Bone marrow (tissue), 2 donors: ENCODE results near the gene ARPC2.

ENCODE experiments used
- DNase-seq, 2 donors: peaks; one replicate each; lab custom pipeline; 2025; lab: John Stamatoyannopoulos, UW

The ARPC2 gene

DNA sequence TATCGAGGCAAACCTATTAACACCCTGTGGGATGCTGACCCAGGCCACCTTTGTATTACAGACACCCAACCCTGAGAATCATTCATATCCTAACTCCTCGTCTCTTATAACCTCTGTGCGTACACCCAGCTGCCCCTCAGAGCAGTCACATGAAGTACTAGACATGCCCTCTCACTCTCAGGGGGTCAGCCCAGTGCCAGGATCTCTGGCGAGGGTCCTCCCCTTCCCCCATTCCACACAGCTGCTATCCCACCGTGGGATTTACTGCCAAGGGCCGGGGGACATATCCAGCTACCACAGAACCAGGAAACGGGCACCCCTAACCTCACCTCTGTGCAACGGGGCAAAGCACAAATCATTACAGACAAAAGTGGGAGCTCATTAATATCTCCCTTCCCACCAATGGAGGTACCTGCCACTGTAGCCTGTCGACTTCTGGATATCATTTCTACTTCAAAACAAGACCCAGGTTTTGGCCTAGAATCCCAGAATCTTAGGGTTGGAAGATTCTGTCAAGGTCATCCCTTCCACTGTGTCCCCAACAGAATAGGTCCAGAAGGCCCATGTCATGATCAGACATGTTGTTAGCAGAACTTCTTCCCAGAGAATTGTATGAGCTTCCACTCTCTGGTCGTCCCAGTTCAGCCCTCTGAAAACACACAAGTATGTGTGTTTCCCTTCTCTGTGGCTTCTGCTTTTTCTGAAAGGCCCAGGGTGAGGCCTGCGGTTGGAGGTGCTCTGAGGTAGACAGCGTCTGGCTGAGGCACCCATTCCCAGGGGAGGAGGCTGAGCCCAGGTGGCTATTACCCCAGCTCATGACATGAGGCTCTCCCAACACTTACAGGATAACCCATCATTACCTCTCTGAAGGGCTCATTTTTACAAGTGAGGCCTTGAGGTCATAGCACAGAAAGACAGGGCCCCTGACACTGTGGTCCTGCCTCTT lies 73.6 kb downstream of the ARPC2 start:
- peak in 1 of 2 donors; percentile 17 for DNase-seq

- no peak for DNase-seq
These were observed 74.5 kb downstream of the ARPC2 start for GRCh38 chr2:218291318-218292047.

DNA sequence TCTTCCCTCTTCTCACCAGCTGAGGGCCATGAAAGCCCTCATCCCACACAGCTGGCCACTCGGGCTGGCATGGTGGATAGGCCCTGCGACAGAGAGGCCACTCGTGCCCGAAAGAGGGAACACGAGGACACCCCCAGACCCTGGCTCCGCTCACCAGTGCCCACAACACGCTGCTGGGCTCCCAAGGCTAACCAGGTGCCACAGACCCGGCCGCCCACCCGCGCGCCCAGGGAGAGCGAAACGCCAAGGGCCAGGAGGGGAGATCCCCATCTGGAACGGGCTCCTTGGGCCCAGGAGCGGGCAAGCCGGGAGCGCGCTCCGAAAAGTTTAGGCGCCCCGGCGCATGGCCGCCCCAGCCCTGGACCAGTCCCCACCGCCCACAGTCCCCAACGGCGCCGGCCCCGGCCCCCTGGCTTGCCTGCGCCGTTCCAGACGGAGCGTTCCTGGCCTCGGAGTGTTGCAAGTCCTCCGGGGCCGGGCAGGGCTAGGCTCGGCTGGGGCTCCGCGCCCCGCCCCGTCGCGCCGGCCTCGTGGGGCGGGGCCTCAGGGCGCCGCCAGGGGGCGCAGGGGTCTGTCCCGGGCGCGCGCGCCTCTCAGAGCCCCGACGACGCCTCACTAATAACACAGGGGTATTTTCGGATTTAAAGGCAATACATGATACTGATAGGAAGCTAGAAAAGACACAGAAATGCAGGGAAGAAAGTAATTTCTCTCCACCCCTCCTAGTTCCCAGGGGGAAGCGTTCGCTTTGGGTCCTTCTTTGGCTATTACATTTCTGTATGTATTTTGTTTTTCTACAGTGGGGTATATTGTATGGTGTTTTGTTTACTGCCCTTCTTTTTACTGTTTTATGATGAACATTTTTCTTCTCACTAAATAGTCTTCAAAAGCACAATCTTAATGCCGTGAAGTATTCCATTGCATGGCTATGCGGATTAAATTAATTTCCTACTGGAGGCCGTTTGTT lies 75.3 kb downstream of the ARPC2 start, which contains the start of gene TMBIM1:
Gene TMBIM1, minus strand, starts transcription at position 456 of the 967 bp plus-strand sequence. CDS start 10,362 bp downstream, outside the sequence.
- DNase-seq = peak; percentile 26 to 90

DNA sequence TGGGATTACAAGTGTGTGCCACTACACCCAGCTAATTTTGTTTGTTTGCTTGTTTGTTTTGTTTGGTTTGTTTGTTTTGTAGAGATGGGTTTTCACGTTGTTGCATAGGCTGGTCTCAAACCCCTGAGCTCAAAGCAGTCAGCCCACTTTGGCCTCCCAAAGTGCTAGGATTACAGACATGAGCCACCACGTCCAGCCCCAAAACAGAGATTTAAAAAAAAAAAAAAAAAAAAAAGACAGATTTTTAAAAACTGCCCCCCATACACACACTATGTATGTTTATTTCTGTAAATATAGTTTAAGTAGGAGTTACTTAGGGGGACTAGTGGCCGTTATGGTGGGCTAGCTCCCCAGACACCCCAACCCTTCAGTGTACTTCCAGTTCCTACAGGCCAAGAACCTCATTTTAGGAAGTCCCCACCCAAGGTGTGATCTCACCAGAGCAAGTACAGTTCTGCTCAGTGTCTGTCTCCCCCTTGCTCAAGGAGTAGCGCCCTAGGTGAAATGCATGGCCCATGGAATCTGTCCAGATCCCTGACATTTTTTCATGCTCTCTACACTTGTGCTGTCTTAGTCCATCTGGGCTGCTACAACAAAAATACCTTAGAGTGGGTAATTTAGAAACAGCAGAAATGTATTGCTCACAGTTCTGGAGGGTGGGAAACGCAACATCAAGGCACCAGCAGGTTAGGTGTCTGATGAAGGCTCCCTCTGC lies 76.9 kb downstream of the ARPC2 start:
- no peak for DNase-seq

DNA sequence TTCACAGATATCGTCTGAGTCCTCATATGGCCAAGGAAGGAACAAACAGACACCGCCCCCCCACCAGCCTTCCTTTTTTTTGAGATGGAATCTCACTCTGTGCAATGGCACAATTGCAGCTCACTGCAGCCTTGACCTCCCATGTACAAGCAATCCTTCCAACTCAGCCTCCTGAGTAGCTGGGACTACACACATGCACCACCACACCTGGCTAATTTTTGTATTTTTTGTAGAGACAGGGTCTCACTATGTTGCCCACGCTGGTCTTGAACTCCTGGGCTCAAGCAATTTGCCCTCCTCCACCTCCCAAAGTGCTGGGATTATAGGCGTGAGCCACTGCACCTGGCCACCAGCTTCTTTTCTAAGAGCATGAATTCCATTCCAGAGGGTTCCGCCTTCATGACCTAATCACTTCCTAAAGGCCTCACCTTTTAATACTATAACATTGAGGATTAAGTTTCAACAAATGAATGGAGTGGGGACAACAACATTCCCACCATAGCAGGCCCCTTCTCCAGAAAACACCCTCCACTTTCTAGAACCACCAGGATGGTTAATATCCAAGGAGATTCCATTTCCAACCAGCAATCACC lies 77.5 kb downstream of the ARPC2 start:
- DNase-seq = no peak

DNA sequence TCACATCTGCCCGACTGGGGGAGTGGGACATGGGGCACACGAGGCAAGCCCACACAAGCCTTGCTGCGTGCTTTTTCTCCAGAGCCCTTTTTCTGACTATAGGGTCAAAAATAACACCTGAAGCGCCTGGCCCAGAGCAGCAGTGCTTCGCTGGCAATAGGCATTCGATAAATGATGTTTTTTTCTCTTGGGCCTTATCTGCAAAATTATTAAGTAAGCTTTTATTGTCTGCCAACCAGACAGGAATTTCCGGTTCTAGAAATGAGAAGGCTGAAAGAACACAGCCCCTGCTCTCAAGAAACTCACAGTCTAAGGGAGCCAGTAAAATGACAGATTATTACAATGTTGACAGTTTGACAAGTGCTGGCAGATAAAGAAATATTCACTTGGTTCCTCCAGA lies 78.0 kb downstream of the ARPC2 start:
- DNase-seq = no peak

DNA sequence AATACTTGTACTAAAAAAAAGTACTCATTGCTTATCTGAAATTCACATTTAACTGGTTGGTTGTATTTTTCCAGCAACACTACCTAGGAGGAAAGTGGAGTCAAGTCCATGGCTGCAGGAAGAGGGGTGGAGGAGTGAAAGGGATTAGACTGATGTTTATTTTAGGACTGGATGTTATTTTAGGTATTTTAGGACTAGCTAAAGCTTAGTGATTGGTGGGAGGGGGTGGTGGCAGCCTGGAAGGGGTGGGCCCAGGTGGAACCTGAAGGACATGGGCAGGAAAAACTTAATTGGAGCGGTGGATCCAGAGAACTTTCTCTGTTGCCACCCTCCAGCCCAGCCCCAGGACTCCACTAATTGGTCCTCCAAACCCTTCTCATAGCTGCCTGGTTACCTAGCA lies 79.2 kb downstream of the ARPC2 start:
- no peak for DNase-seq

- DNase-seq = no peak
These were observed 79.9 kb downstream of the ARPC2 start for GRCh38 chr2:218296847-218297246.

DNA sequence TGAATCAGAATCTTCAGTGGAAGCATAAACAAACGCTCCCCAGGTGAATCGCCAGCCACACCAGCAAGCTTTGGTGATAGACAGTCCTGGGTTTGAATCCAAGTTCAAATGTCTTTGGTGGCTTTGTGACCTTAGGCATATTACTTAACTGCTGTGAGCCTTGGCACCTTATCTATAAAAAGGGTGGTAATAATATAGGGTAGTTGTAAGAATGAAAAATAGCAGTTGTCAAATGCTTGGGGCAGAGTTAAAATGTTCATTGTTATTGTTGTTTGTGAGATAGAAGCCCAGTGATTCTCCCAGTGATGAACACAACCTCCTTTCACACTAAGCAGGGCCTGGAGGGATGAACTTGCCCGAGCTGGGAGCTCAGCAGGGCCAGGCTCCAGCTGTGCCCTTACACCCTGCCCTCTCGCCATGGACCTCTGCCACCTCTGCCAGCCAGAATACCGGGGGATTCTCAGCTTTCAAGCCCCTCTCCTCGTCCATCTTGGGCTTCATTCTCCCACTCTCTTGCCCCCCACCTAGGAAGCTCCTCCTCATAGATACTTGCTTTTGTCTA lies 81.4 kb downstream of the ARPC2 start:
- DNase-seq = no peak

GRCh38 chr2:218300141-218300540 lies 83.2 kb downstream of the ARPC2 start:
- DNase-seq = no peak

DNA sequence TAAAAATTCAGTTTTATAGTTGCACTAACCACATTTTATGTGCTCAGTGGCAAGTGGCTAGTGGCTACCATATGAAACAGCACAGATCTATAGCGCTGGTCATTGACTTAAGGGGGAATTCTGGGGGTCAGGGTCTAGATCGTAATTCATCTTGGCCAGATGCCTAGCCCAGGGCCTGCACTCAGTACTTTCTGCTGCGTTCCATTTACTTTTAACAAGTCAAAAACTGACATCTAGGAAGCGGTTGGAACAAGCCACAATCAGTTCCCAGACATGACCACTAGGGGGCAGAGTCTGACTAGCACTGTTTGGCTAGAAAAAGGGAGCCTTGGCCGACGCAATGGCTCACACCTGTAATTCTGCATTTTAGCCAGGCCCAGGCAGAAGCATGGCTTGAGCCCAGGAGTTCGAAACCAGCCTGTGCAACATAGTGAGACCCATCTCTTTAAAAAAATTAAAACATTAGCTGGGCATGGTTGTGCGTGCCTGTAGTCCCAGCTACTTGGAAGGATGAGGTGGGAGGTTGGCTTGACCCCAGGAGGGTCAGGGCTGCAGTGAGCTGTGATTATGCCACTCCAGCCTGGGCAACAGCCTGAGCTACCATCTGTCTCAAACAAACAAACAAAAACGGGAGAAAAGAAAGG lies 84.3 kb downstream of the ARPC2 start:
- peak; percentile 56 to 87 for DNase-seq
